ENCODE results near the gene DHH. TPM values are rescaled to one million over a fixed set of nuclear protein-coding genes. Genes with fewer than 3 reads are reported as not detected.

DHH gene
- total and polyA plus RNA-seq, 9 of the 15 experiments (the other 6 are each of a cell fraction or from before 2014, with no cell fraction given), result 0.07 to 2.6 (median 0.54) TPM

DNA sequence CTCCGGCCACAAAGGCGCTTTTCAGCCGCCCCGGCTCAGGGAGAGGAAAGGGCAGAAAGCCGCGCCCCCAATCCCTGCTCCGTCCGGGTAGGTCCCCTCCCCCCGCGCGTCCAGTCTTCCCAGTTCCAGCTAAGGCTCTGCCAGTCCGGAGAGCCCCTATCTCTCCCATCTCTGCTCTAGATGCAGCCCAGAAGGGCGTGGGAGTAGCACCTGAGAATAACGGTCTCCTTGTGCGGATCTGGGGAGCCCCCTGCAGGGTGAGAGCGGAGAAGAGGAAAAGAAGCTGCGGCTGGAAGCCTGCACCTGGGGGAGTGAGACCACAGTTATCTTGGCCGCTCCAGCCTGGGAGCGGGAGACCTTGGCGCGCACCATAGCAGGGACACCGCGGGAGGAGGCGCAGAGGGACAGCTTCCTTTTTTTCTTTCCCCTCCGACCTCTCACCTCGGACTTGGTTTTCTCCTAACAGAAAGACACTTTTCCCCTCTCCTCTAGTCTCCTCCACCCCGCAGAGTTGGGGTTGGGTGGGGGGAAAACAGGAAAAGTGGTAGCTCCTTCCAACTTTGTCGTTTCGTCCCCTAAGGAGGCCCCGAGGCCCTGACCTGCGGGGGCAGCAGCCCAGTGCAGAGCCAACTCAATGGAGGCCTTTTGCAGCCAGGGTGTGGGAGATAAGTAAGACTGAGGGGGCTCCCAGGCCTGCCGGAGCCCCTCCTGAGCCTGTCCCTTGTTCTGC lies 2.4 kb downstream of the DHH start (continued):
- TF ChIP-seq, protein P1, sequence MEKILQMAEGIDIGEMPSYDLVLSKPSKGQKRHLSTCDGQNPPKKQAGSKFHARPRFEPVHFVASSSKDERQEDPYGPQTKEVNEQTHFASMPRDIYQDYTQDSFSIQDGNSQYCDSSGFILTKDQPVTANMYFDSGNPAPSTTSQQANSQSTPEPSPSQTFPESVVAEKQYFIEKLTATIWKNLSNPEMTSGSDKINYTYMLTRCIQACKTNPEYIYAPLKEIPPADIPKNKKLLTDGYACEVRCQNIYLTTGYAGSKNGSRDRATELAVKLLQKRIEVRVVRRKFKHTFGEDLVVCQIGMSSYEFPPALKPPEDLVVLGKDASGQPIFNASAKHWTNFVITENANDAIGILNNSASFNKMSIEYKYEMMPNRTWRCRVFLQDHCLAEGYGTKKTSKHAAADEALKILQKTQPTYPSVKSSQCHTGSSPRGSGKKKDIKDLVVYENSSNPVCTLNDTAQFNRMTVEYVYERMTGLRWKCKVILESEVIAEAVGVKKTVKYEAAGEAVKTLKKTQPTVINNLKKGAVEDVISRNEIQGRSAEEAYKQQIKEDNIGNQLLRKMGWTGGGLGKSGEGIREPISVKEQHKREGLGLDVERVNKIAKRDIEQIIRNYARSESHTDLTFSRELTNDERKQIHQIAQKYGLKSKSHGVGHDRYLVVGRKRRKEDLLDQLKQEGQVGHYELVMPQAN (IDR thresholded peaks at IDR 0.05; ENCODE audit: borderline replicate concordance), result 0 out of 2 replicates have a peak, but pooled peaks have one; percentile 19
- TF ChIP-seq ADNP (tag; IDR thresholded peaks at IDR 0.05) (no peak), SRSF1 (IDR thresholded peaks at IDR 0.05; ENCODE audit: low read depth, low read length) (no peak), ZNF696 (CRISPR knock-in tag; conservative IDR thresholded peaks at IDR 0.05) (no peak), HDAC3 (IDR thresholded peaks at IDR 0.05; ENCODE audit: borderline replicate concordance, partially characterized antibody) (peak; percentile 86), CXXC5 (CRISPR knock-in tag; IDR thresholded peaks at IDR 0.05) (peak; percentile 96), POLR3G (IDR thresholded peaks at IDR 0.05; ENCODE audit: extremely low read depth, insufficient read length, insufficient replicate concordance) (no peak), HDAC2 (IDR thresholded peaks at IDR 0.05) (peak; percentile 94; the same call in 1 of the 2 replicates), CHCHD3 (CRISPR knock-in tag; IDR thresholded peaks at IDR 0.05) (no peak), NCOA4 (IDR thresholded peaks at IDR 0.05; ENCODE audit: partially characterized antibody) (no peak), ZNF140 (CRISPR knock-in tag; IDR thresholded peaks at IDR 0.05) (no peak), NR4A1 (CRISPR knock-in tag; IDR thresholded peaks at IDR 0.05) (no peak), NR4A1 (tag; IDR thresholded peaks at IDR 0.05) (0 out of 2 replicates have a peak, but pooled peaks have one; percentile 21), ZFPM2 (CRISPR knock-in tag; IDR thresholded peaks at IDR 0.05) (no peak), TFAM (CRISPR knock-in tag; conservative IDR thresholded peaks at IDR 0.05) (no peak), HDAC8 (tag; IDR thresholded peaks at IDR 0.05) (no peak), ZNF77 (CRISPR knock-in tag; IDR thresholded peaks at IDR 0.05) (no peak), MEF2A (IDR thresholded peaks at IDR 0.05; ENCODE audit: control insufficient read depth, low read depth, low read length) (0 out of 2 replicates have a peak, but pooled peaks have one; percentile 41), GABPB2 (CRISPR knock-in tag; conservative IDR thresholded peaks at IDR 0.05) (no peak), NEUROD1 (IDR thresholded peaks at IDR 0.05; ENCODE audit: borderline replicate concordance, low read depth, low read length, partially characterized antibody) (peak; percentile 87), TBL1XR1 (IDR thresholded peaks at IDR 0.05; ENCODE audit: low read length in 2 of 2) (peak; percentile 78 to 81; a peak in 3 of 4 replicates), MYC (IDR thresholded peaks at IDR 0.05; ENCODE audit: low read depth, low read length) (peak; percentile 86), MYC (CRISPR knock-in tag; IDR thresholded peaks at IDR 0.05; ENCODE audit: borderline replicate concordance, low read depth) (no peak), NR1H2 (CRISPR knock-in tag; IDR thresholded peaks at IDR 0.05) (no peak)
- TF ChIP-seq, protein P2, sequence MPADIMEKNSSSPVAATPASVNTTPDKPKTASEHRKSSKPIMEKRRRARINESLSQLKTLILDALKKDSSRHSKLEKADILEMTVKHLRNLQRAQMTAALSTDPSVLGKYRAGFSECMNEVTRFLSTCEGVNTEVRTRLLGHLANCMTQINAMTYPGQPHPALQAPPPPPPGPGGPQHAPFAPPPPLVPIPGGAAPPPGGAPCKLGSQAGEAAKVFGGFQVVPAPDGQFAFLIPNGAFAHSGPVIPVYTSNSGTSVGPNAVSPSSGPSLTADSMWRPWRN (IDR thresholded peaks at IDR 0.05; ENCODE audit: low read depth), result peak; percentile 76
- TF ChIP-seq, protein P3, sequence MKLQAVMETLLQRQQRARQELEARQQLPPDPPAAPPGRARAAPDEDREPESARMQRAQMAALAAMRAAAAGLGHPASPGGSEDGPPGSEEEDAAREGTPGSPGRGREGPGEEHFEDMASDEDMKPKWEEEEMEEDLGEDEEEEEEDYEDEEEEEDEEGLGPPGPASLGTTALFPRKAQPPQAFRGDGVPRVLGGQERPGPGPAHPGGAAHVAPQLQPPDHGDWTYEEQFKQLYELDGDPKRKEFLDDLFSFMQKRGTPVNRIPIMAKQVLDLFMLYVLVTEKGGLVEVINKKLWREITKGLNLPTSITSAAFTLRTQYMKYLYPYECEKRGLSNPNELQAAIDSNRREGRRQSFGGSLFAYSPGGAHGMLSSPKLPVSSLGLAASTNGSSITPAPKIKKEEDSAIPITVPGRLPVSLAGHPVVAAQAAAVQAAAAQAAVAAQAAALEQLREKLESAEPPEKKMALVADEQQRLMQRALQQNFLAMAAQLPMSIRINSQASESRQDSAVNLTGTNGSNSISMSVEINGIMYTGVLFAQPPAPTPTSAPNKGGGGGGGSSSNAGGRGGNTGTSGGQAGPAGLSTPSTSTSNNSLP (IDR thresholded peaks at IDR 0.05; ENCODE audit: borderline replicate concordance, low read depth, low read length), result 0 out of 2 replicates have a peak, but pooled peaks have one; percentile 38
